ENCODE measurements around the gene JAK1.

DNA sequence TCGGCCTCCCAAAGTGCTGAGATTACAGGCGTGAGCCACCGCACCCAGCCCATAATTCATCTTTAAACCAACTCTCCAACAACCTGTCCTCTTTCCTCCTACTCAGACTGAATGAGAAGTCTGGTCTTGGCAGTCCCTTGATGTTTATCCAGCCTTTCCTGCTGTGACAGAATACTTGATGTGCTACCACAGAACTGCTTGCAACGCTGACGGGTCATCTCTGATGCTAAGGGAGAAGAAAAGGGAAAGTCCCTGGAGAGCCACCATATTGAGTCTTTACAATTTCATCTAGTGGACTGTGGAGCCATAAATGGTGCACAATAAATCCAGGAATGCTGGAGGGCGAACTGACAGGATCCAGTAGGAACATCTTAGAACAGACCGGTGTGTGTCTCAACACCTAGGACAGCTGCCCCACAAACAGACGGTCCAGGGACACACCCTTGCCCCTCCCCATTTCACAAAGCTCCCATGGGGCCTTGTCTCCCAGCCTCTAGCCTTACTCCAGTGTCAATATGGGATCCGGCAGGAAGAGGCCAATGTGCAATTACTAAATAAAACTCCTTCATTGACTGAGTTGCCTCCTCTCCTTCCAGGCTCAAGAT, 30.7 kb downstream of the JAK1 start:
- TF ChIP-seq, protein P1, sequence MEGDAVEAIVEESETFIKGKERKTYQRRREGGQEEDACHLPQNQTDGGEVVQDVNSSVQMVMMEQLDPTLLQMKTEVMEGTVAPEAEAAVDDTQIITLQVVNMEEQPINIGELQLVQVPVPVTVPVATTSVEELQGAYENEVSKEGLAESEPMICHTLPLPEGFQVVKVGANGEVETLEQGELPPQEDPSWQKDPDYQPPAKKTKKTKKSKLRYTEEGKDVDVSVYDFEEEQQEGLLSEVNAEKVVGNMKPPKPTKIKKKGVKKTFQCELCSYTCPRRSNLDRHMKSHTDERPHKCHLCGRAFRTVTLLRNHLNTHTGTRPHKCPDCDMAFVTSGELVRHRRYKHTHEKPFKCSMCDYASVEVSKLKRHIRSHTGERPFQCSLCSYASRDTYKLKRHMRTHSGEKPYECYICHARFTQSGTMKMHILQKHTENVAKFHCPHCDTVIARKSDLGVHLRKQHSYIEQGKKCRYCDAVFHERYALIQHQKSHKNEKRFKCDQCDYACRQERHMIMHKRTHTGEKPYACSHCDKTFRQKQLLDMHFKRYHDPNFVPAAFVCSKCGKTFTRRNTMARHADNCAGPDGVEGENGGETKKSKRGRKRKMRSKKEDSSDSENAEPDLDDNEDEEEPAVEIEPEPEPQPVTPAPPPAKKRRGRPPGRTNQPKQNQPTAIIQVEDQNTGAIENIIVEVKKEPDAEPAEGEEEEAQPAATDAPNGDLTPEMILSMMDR (IDR thresholded peaks at IDR 0.05) = no peak
- TF ChIP-seq POLR2A (IDR thresholded peaks at IDR 0.05) = no peak
